Measurements from ENCODE around the gene ZNF438.

The ZNF438 gene

GRCh38 chr10:30822693-30823465, 208.8 kb downstream of the ZNF438 start:
- in situ Hi-C loops (cut with HindIII; ENCODE audit: low pct_ligation_motif_present, low sequenced_read_pairs) = no loop called here
- no peaks in the 10 kb centered on the region for H3K27me3 ChIP-seq (replicated peaks)
- no peak overlapping the region for H3K4me3 ChIP-seq (ENCODE audit: low read depth, low read length)
- DNase-seq = no peak
- H3K27ac ChIP-seq = no peak overlapping the region
- no peak for TF ChIP-seq CTCF (IDR thresholded peaks at IDR 0.05; ENCODE audit: low read depth, low read length, missing control alignments)
- H3K36me3 ChIP-seq (replicated peaks) = no peaks in the 10 kb centered on the region

- no peak overlapping the region for H3K27ac ChIP-seq
- no peaks in the 10 kb centered on the region for H3K27me3 ChIP-seq (replicated peaks)
- H3K4me3 ChIP-seq (ENCODE audit: low read depth, low read length) = no peak overlapping the region
- in situ Hi-C loops (cut with HindIII; ENCODE audit: low pct_ligation_motif_present, low sequenced_read_pairs) = no loop called here
- no peak for TF ChIP-seq CTCF (IDR thresholded peaks at IDR 0.05; ENCODE audit: low read depth, low read length, missing control alignments)
- no peaks in the 10 kb centered on the region for H3K36me3 ChIP-seq (replicated peaks)
- no peak for DNase-seq
Observed at GRCh38 chr10:30821994-30822692, 209.5 kb downstream of the ZNF438 start.

GRCh38 chr10:30821261-30821993, 210.2 kb downstream of the ZNF438 start:
- no peaks in the 10 kb centered on the region for H3K36me3 ChIP-seq (replicated peaks)
- no peaks in the 10 kb centered on the region for H3K27me3 ChIP-seq (replicated peaks)
- no peak for TF ChIP-seq CTCF (IDR thresholded peaks at IDR 0.05; ENCODE audit: low read depth, low read length, missing control alignments)
- DNase-seq = peak; percentile 28
- in situ Hi-C loops (cut with HindIII; ENCODE audit: low pct_ligation_motif_present, low sequenced_read_pairs) = no loop called here
- H3K4me3 ChIP-seq (ENCODE audit: low read depth, low read length) = no peak overlapping the region
- H3K27ac ChIP-seq = peak overlapping the region; percentile 70

GRCh38 chr10:30820261-30820991, 211.2 kb downstream of the ZNF438 start:
- H3K27ac ChIP-seq = peak overlapping the region; percentile 70
- TF ChIP-seq CTCF (IDR thresholded peaks at IDR 0.05; ENCODE audit: low read depth, low read length, missing control alignments) = no peak

GRCh38 chr10:30819341-30820181, 212.1 kb downstream of the ZNF438 start:
- H3K36me3 ChIP-seq (replicated peaks) = no peaks in the 10 kb centered on the region
- peak overlapping the region; percentile 70 for H3K27ac ChIP-seq
- no peak for DNase-seq
- no peak for TF ChIP-seq CTCF (IDR thresholded peaks at IDR 0.05; ENCODE audit: low read depth, low read length, missing control alignments)
- H3K27me3 ChIP-seq (replicated peaks) = no peaks in the 10 kb centered on the region
- H3K4me3 ChIP-seq (ENCODE audit: low read depth, low read length) = no peak overlapping the region
- in situ Hi-C loops (cut with HindIII; ENCODE audit: low pct_ligation_motif_present, low sequenced_read_pairs) = no loop called here

More at GRCh38 chr10:30820261-30820991, 211.2 kb downstream of the ZNF438 start:
- in situ Hi-C loops (cut with HindIII; ENCODE audit: low pct_ligation_motif_present, low sequenced_read_pairs) = no loop called here
- Histone ChIP-seq H3K4me3 (ENCODE audit: low read depth, low read length) (no peak overlapping the region), H3K36me3 (replicated peaks) (no peaks in the 10 kb centered on the region), H3K27me3 (replicated peaks) (no peaks in the 10 kb centered on the region)
- peak; percentile 86 for DNase-seq
